ENCODE measurements around the gene DNAAF3. TPM values are rescaled to one million over a fixed set of nuclear protein-coding genes. Genes with fewer than 3 reads are reported as not detected.
"Not testable (repeated sequence)": the region's sequence is repeated elsewhere in the genome, so short reads cannot be mapped to it uniquely, and the experiment has no call there.

Gene DNAAF3
- total and polyA plus RNA-seq, 7 experiments from 2014 or later, result not detected

DNA sequence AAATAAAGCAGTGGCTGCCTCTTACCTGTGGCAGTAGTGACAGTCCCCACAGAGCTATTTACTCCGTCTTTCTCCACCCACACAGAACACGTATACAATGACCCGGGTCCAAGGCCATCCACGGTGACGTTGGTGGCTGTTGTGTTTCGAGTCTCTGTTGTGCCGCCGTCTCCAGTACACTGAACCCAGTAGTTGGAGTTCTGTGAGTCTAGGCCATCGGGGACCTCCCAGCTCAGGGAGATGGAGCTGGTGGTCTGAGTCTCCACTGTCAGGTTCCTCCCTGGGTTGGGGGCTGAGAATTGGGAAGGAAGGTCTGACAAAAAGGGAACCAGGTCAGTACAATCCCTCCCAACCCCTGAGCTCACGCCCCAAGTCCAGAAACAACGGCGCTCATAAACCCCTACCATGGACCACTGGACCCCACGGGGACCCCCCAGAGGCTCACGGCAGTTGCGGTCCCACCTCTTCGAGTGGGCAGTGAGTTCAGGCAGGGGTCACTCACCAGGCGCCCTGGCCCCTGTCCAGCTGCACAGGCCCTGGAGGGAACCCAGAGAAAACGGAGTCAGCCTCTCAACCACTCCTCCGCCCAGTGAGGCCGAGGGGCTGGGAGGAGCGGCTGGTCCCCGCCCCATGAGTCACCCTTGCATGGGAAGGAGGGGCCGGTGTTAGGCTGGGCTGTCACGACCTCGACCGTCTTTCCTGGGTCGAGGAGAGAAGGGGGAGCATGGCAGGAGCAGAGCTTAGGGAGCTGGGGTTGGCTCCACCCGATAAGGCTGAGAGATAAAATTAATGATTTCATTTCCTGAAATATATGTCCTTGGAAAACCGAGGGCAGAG lies 40.5 kb upstream of the DNAAF3 start:
- POLR2A ChIA-PET, result no interaction called here
- H3K36me3 Mint-ChIP-seq, result no peaks in the 10 kb centered on the region
- H3K4me3 Mint-ChIP-seq, result peak overlapping the region in 2 of 10 donors; percentile 47 to 73
- no peak overlapping the region for H3K4me3 ChIP-seq (ENCODE audit: low read length)
- intact Hi-C loops (cut with micrococcal nuclease), result no loop called here
- DNase-seq (peak in 1 of 9 donors; percentile 51), ATAC-seq (peak; percentile 81)
- H3K4me1 Mint-ChIP-seq, result peaks cover 0 to 4% (median 2%) of the 10 kb centered on the region in 7 donors
- H3K9me3 ChIP-seq (ENCODE audit: control insufficient read depth in 2 of 3, low read length in 3 of 3), result no peaks in the 10 kb centered on the region
- peaks cover 0 to 3% (median 0%) of the 10 kb centered on the region in 11 donors for H3K9me3 Mint-ChIP-seq
- peaks cover 10 to 49% (median 28%) of the 10 kb centered on the region in 5 donors for H3K27me3 Mint-ChIP-seq
- peaks cover 0 to 8% of the 10 kb centered on the region in 2 donors for H3K27me3 ChIP-seq (ENCODE audit: control insufficient read depth in 2 of 2, insufficient read depth in 2 of 2, low read length in 2 of 2)
- H3K36me3 ChIP-seq (ENCODE audit: control insufficient read depth in 2 of 3, insufficient read depth in 3 of 3, low read length in 3 of 3), result no peaks in the 10 kb centered on the region
- H3K4me1 ChIP-seq (ENCODE audit: control insufficient read depth in 2 of 2, insufficient read depth in 2 of 2, low read length in 2 of 2), result no peaks in the 10 kb centered on the region
- H3K27ac ChIP-seq (ENCODE audit: low read depth, low read length), result no peak overlapping the region
- CTCF ChIA-PET, result no interaction called here
- H3K27ac Mint-ChIP-seq, result peak overlapping the region in 1 of 9 donors; percentile 12

GRCh38 chr19:55202199-55202598 lies 35.8 kb upstream of the DNAAF3 start:
- POLR2A ChIA-PET; H3K36me3 ChIP-seq (ENCODE audit: control insufficient read depth in 2 of 3, insufficient read depth in 3 of 3, low read length in 3 of 3); H3K4me1 Mint-ChIP-seq; H3K9me3 Mint-ChIP-seq; H3K27ac ChIP-seq (ENCODE audit: low read depth, low read length); H3K27me3 ChIP-seq (ENCODE audit: control insufficient read depth in 2 of 2, insufficient read depth in 2 of 2, low read length in 2 of 2); CTCF ChIA-PET; H3K4me3 Mint-ChIP-seq; H3K9me3 ChIP-seq (ENCODE audit: control insufficient read depth in 2 of 3, low read length in 3 of 3); H3K4me1 ChIP-seq (ENCODE audit: control insufficient read depth in 2 of 2, insufficient read depth in 2 of 2, low read length in 2 of 2); DNase-seq; H3K36me3 Mint-ChIP-seq; H3K4me3 ChIP-seq (ENCODE audit: low read length); intact Hi-C loops (cut with micrococcal nuclease): not testable (repeated sequence)
- H3K27ac Mint-ChIP-seq, result peak overlapping the region in 1 of 9 donors; percentile 46
- ATAC-seq, result peak; percentile 52
- peaks cover 18 to 61% (median 37%) of the 10 kb centered on the region in 5 donors for H3K27me3 Mint-ChIP-seq

DNA sequence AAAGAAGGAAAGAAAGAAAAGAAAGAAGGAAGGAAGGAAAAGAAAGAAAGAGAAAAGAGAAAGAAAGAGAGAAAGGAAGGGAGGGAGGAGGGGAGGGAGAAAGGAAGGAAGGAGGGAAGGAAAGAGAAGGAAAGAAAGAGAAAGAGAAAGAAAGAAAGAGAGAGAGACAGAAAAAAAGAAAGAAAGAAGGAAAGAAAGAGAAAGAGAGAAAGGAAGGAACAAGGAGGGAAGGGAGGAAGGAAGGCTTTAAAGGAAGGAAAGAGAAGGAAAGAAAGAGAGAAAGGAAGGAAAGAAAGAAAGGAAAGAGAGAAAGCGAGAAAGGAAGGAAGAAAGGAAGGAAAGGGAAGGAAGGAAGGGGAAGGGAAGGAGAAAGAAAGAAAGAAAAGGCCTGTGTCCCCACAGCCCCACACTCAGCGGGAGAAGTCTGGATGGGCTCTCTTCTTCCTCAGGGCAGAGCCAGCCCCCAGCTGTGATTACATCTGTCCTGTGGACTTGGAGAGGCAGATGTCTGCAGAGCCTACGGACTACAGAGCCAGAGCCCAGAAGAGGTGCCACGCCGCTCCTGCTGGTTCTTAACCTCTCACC lies 33.3 kb upstream of the DNAAF3 start:
- Mint-ChIP-seq H3K4me1 (peaks cover 0 to 4% (median 0%) of the 10 kb centered on the region in 7 donors), H3K9me3 (no peaks in the 10 kb centered on the region), H3K27me3 (peaks cover 8 to 43% (median 23%) of the 10 kb centered on the region in 5 donors), H3K4me3 (no peak overlapping the region), H3K27ac (peak overlapping the region in 2 of 9 donors; percentile 40 to 62), H3K36me3 (peaks cover 0 to 1% (median 0%) of the 10 kb centered on the region in 5 donors)
- ChIA-PET CTCF (interaction anchor here (0.6 kb wide), 1 partner anchor 318 kb away, joined by 5 read pairs; no protein-coding TSS in a partner anchor), POLR2A (interaction anchor here (0.6 to 0.7 kb wide), 2 partner anchors 33 to 133 kb away, joined by 4 read pairs; no protein-coding TSS in a partner anchor)
- ATAC-seq (no peak), DNase-seq (no peak)
- Histone ChIP-seq H3K36me3 (ENCODE audit: control insufficient read depth in 2 of 3, insufficient read depth in 3 of 3, low read length in 3 of 3) (no peaks in the 10 kb centered on the region), H3K4me1 (ENCODE audit: control insufficient read depth in 2 of 2, insufficient read depth in 2 of 2, low read length in 2 of 2) (no peaks in the 10 kb centered on the region), H3K4me3 (ENCODE audit: low read length) (no peak overlapping the region), H3K27ac (ENCODE audit: low read depth, low read length) (no peak overlapping the region), H3K9me3 (ENCODE audit: control insufficient read depth in 2 of 3, low read length in 3 of 3) (no peaks in the 10 kb centered on the region), H3K27me3 (ENCODE audit: control insufficient read depth in 2 of 2, insufficient read depth in 2 of 2, low read length in 2 of 2) (no peaks in the 10 kb centered on the region)
- intact Hi-C loops (cut with micrococcal nuclease), result no loop called here

DNA sequence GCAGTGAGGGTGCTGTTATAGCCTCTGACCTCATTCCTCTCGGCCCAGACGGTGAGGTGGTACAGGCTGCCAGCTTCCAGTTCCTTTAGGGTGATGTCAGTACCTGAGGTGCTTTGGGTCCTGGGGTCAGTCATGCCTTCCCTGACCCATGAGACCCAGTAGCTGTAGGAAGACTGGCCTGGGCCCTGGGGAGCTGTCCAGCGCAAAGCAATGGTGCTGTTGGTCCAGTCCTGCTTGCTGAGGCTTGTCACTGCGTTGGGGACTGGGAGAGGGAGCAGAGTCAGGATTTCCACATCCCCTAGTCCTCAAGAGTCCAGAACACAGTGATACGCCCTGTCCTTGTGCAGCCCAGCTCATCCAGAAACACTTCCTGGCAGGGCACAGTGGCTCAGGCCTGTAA lies 32.2 kb upstream of the DNAAF3 start:
- POLR2A ChIA-PET, result no interaction called here
- no peaks in the 10 kb centered on the region for H3K9me3 Mint-ChIP-seq

GRCh38 chr19:55197528-55197927 lies 31.1 kb upstream of the DNAAF3 start:
- Mint-ChIP-seq H3K9me3 (no peaks in the 10 kb centered on the region), H3K36me3 (peaks cover 0 to 1% (median 0%) of the 10 kb centered on the region in 5 donors), H3K27ac (no peak overlapping the region), H3K4me1 (peaks cover 0 to 4% (median 0%) of the 10 kb centered on the region in 7 donors), H3K27me3 (peaks cover 6 to 40% (median 19%) of the 10 kb centered on the region in 5 donors), H3K4me3 (no peak overlapping the region)
- POLR2A ChIA-PET, result no interaction called here
- H3K27ac ChIP-seq (ENCODE audit: low read depth, low read length), result no peak overlapping the region
- DNase-seq, result no peak
- CTCF ChIA-PET, result interaction anchor here (0.6 to 0.7 kb wide), 2 partner anchors 15 to 221 kb away, joined by 3 to 5 read pairs; no protein-coding TSS in a partner anchor
- intact Hi-C loops (cut with micrococcal nuclease), result no loop called here
- H3K36me3 ChIP-seq (ENCODE audit: control insufficient read depth in 2 of 3, insufficient read depth in 3 of 3, low read length in 3 of 3), result no peaks in the 10 kb centered on the region
- H3K4me1 ChIP-seq (ENCODE audit: control insufficient read depth in 2 of 2, insufficient read depth in 2 of 2, low read length in 2 of 2), result no peaks in the 10 kb centered on the region
- ATAC-seq, result no peak
- no peaks in the 10 kb centered on the region for H3K27me3 ChIP-seq (ENCODE audit: control insufficient read depth in 2 of 2, insufficient read depth in 2 of 2, low read length in 2 of 2)
- no peak overlapping the region for H3K4me3 ChIP-seq (ENCODE audit: low read length)
- H3K9me3 ChIP-seq (ENCODE audit: control insufficient read depth in 2 of 3, low read length in 3 of 3), result no peaks in the 10 kb centered on the region

More for the DNA sequence above, 32.2 kb upstream of the DNAAF3 start:
- Histone ChIP-seq H3K27ac (ENCODE audit: low read depth, low read length) (no peak overlapping the region), H3K4me3 (ENCODE audit: low read length) (no peak overlapping the region), H3K9me3 (ENCODE audit: control insufficient read depth in 2 of 3, low read length in 3 of 3) (no peaks in the 10 kb centered on the region), H3K27me3 (ENCODE audit: control insufficient read depth in 2 of 2, insufficient read depth in 2 of 2, low read length in 2 of 2) (no peaks in the 10 kb centered on the region), H3K36me3 (ENCODE audit: control insufficient read depth in 2 of 3, insufficient read depth in 3 of 3, low read length in 3 of 3) (no peaks in the 10 kb centered on the region), H3K4me1 (ENCODE audit: control insufficient read depth in 2 of 2, insufficient read depth in 2 of 2, low read length in 2 of 2) (no peaks in the 10 kb centered on the region)
- intact Hi-C loops (cut with micrococcal nuclease), result no loop called here
- Mint-ChIP-seq H3K27me3 (peaks cover 6 to 40% (median 20%) of the 10 kb centered on the region in 5 donors), H3K36me3 (peaks cover 0 to 1% (median 0%) of the 10 kb centered on the region in 5 donors), H3K4me1 (peaks cover 0 to 4% (median 0%) of the 10 kb centered on the region in 7 donors), H3K27ac (no peak overlapping the region), H3K4me3 (no peak overlapping the region)
- DNase-seq, result no peak
- CTCF ChIA-PET, result no interaction called here
- no peak for ATAC-seq

GRCh38 chr19:55196803-55197202 lies 30.4 kb upstream of the DNAAF3 start:
- ATAC-seq (no peak), DNase-seq (no peak)
- Mint-ChIP-seq H3K4me1 (peaks cover 0 to 4% (median 0%) of the 10 kb centered on the region in 7 donors), H3K9me3 (no peaks in the 10 kb centered on the region), H3K27me3 (peaks cover 6 to 36% (median 19%) of the 10 kb centered on the region in 5 donors), H3K27ac (peak overlapping the region in 1 of 9 donors; percentile 41), H3K4me3 (no peak overlapping the region), H3K36me3 (peaks cover 0 to 1% (median 0%) of the 10 kb centered on the region in 5 donors)
- Histone ChIP-seq H3K36me3 (ENCODE audit: control insufficient read depth in 2 of 3, insufficient read depth in 3 of 3, low read length in 3 of 3) (no peaks in the 10 kb centered on the region), H3K4me3 (ENCODE audit: low read length) (no peak overlapping the region), H3K4me1 (ENCODE audit: control insufficient read depth in 2 of 2, insufficient read depth in 2 of 2, low read length in 2 of 2) (no peaks in the 10 kb centered on the region), H3K27ac (ENCODE audit: low read depth, low read length) (no peak overlapping the region), H3K27me3 (ENCODE audit: control insufficient read depth in 2 of 2, insufficient read depth in 2 of 2, low read length in 2 of 2) (no peaks in the 10 kb centered on the region), H3K9me3 (ENCODE audit: control insufficient read depth in 2 of 3, low read length in 3 of 3) (no peaks in the 10 kb centered on the region)
- ChIA-PET POLR2A (no interaction called here), CTCF (no interaction called here)
- intact Hi-C loops (cut with micrococcal nuclease), result no loop called here
